GM12875 (cell line): ENCODE data around the gene RBM47.
A peak's percentile ranks its signal among the peaks of the same experiment; 100 is the strongest.

Experiments used
- H3K4me3 ChIP-seq: one replicate; pipeline ENCODE4 v1.5.1; 2011; ENCODE audit warnings: low read depth, low read length, control low read depth
- CTCF ChIP-seq: IDR thresholded peaks from 2 replicates; pipeline ENCODE4 v1.5.1; 2011; ENCODE audit warnings: low read depth, mild to moderate bottlenecking, control low read depth, inconsistent platforms, low read length, moderate library complexity, borderline replicate concordance; ENCODE audit not compliant: insufficient read depth

The RBM47 gene

GRCh38 chr4:40662962-40663604, 33.4 kb upstream of the RBM47 start:
- no peak overlapping the region for H3K4me3 ChIP-seq
- no peak for TF ChIP-seq CTCF

- TF ChIP-seq CTCF = no peak
- no peak overlapping the region for H3K4me3 ChIP-seq
These were observed 32.1 kb upstream of the RBM47 start for GRCh38 chr4:40661803-40662202.

- TF ChIP-seq CTCF = no peak
- H3K4me3 ChIP-seq = peak overlapping the region; percentile 24
These were observed 26.7 kb upstream of the RBM47 start for GRCh38 chr4:40656201-40656863.

- no peak overlapping the region for H3K4me3 ChIP-seq
- TF ChIP-seq CTCF = no peak
These were observed 21.6 kb upstream of the RBM47 start for GRCh38 chr4:40651280-40651679.

GRCh38 chr4:40649321-40649720, 19.7 kb upstream of the RBM47 start:
- no peak overlapping the region for H3K4me3 ChIP-seq
- TF ChIP-seq CTCF = no peak

- no peak overlapping the region for H3K4me3 ChIP-seq
- TF ChIP-seq CTCF = no peak
These were observed 19.1 kb upstream of the RBM47 start for GRCh38 chr4:40648742-40649281.

- no peak overlapping the region for H3K4me3 ChIP-seq
- no peak for TF ChIP-seq CTCF
These were observed 18.5 kb upstream of the RBM47 start for GRCh38 chr4:40648131-40648530.
